ENCODE data around the gene ZNF507.
"Not testable (repeated sequence)": the region's sequence is repeated elsewhere in the genome, so short reads cannot be mapped to it uniquely, and the experiment has no call there.

Gene ZNF507

GRCh38 chr19:32416749-32417456, 71.5 kb downstream of the ZNF507 start:
- no peak for DNase-seq

GRCh38 chr19:32418155-32418554, 72.7 kb downstream of the ZNF507 start:
- DNase-seq: no peak

GRCh38 chr19:32421589-32422361, 76.4 kb downstream of the ZNF507 start:
- DNase-seq: peak; percentile 94

GRCh38 chr19:32422435-32422834, 77.0 kb downstream of the ZNF507 start:
- no peak for DNase-seq

GRCh38 chr19:32423944-32424343, 78.5 kb downstream of the ZNF507 start:
- not testable (repeated sequence) for DNase-seq

- no peak for DNase-seq
Observed at GRCh38 chr19:32427536-32427935, 82.1 kb downstream of the ZNF507 start.

GRCh38 chr19:32436692-32437091, 91.3 kb downstream of the ZNF507 start:
- DNase-seq: no peak

- DNase-seq: no peak
Observed at GRCh38 chr19:32437096-32437495, 91.7 kb downstream of the ZNF507 start.
